Right lobe of liver (tissue), 6 donors: Measurements from ENCODE around the gene RIMBP2. TPM values are rescaled to one million over a fixed set of nuclear protein-coding genes. Genes with fewer than 3 reads are reported as not detected.

Experiments used
- ATAC-seq, 4 donors: fragments of 200-7000 bp; cut with Tn5 transposase; one replicate each; pipeline ENCODE4 v1.9.1; 2020; ENCODE audit warnings: mild to moderate bottlenecking in 4 of 4, moderate library complexity in 4 of 4
- DNase-seq, 3 donors: peaks; one replicate each; pipeline ENCODE4 v3.0.0-alpha.2; 2020
- H3K27ac ChIP-seq, 3 donors: fragments of 200-600 bp; one replicate each; pipeline ENCODE4 v1.8.0; 2022
- H3K27me3 ChIP-seq, 2 donors: fragments of 200-600 bp; one replicate each; pipeline ENCODE4 v1.8.0; 2022
- H3K36me3 ChIP-seq, 4 donors: fragments of 200-600 bp; sonication (generic) in 1 of 4; one replicate each; pipeline versions ENCODE4 v1.5.1 to v1.8.0; 2017 to 2022; ENCODE audit warnings: control low read depth in 1 of 4
- H3K4me1 ChIP-seq, 4 donors: fragments of 200-600 bp; sonication (generic) in 1 of 4; one replicate each; pipeline versions ENCODE4 v1.5.1 to v1.8.0; 2017 to 2022; ENCODE audit warnings: control low read depth in 1 of 4
- H3K4me3 ChIP-seq, 3 donors: fragments of 200-600 bp; one replicate each; pipeline ENCODE4 v1.8.0; 2022
- H3K9me3 ChIP-seq, 4 donors: fragments of 200-600 bp; sonication (generic) in 1 of 4; one replicate each; pipeline versions ENCODE4 v1.5.1 to v1.8.0; 2017 to 2022; ENCODE audit warnings: control low read depth in 1 of 4
- CTCF ChIP-seq, 4 donors: fragments of 200-600 bp in 3 of 4; fragments of 450-650 bp in 1 of 4; IDR thresholded peaks; one replicate each; pipeline versions ENCODE4 v1.5.1 to v1.8.0; 2016 to 2022; ENCODE audit warnings: antibody characterized with exemption in 4 of 4, mild to moderate bottlenecking in 2 of 4
- POLR2A ChIP-seq: fragments of 450-650 bp; IDR thresholded peaks from one replicate; pipeline ENCODE4 v1.6.1; 2017; ENCODE audit warnings: antibody characterized with exemption, mild to moderate bottlenecking
- WGBS: methylation state at CpG from one replicate; pipeline ENCODE4 v1.1.6; 2018; ENCODE audit warnings: low coverage, low lambda C conversion rate; ENCODE audit not compliant: insufficient coverage; ENCODE audit errors: missing lambda C conversion rate; 5-methylcytosine and 5-hydroxymethylcytosine counted together
- intact Hi-C, 2 donors: fragments of 100-400 bp; cut with DNase I; formaldehyde crosslinking; loops; one replicate each; pipeline versions ENCODE4 v1.11.2 to v1.14.1; 2022
- total RNA-seq, 6 experiments: library from RNA; depleted of rRNA in 2 of 6; stranded (reverse); fragments of >200 nt in 2 of 6; fragmentation: NEBNext Ultra II Directional in 3 of 6; extraction: Animal tissue kit (Norgen Biotek cat#: 25700) in 3 of 6; gene quantifications; one replicate each; pipeline versions ENCODE4 v1.1.0 to v1.2.4, GENCODE V29; 2016 to 2023
- donor health status: DM: no; HTN: yes; CAD: no.
- donor health status: DM: no; HTN: no; CAD: no.
- donor health status: DM: no; HTN: no; CAD: no.
- donor health status: DM: no; HTN: yes; CAD: no.
- donor health status: DM: no; HTN: yes; CAD: no.

Gene RIMBP2
- total RNA-seq, 6 experiments from 2014 or later: 0.04 to 0.19 TPM; not detected in 4

GRCh38 chr12:130375296-130376287, 340.5 kb downstream of the RIMBP2 start:
- no peak overlapping the region for H3K4me3 ChIP-seq
- no peak for ATAC-seq
- no peak overlapping the region for H3K27ac ChIP-seq
- no peak for DNase-seq
- intact Hi-C loops: no loop called here
- WGBS: 62% methylated on average over 9 of the region's 13 CpGs
- TF ChIP-seq POLR2A (no peak), CTCF (IDR thresholded peaks at IDR 0.05) (no peak)
- H3K27me3 ChIP-seq: peaks cover 0 to 4% of the 10 kb centered on the region in 2 donors
- no peaks in the 10 kb centered on the region for H3K9me3 ChIP-seq
- H3K36me3 ChIP-seq: no peaks in the 10 kb centered on the region
- H3K4me1 ChIP-seq: no peaks in the 10 kb centered on the region

GRCh38 chr12:130374083-130374482, 342.0 kb downstream of the RIMBP2 start:
- H3K4me3 ChIP-seq: no peak overlapping the region
- no peaks in the 10 kb centered on the region for H3K4me1 ChIP-seq
- H3K27ac ChIP-seq: no peak overlapping the region
- intact Hi-C loops: no loop called here
- DNase-seq (no peak), ATAC-seq (no peak)
- 79% methylated on average over 4 of the region's 4 CpGs for WGBS
- H3K27me3 ChIP-seq: peaks cover 0 to 4% of the 10 kb centered on the region in 2 donors
- H3K9me3 ChIP-seq: no peaks in the 10 kb centered on the region
- no peak for TF ChIP-seq POLR2A
- TF ChIP-seq CTCF (IDR thresholded peaks at IDR 0.05): no peak
- H3K36me3 ChIP-seq: no peaks in the 10 kb centered on the region

GRCh38 chr12:130372936-130373335, 343.2 kb downstream of the RIMBP2 start:
- Histone ChIP-seq H3K36me3 (no peaks in the 10 kb centered on the region), H3K27me3 (peaks cover 0 to 4% of the 10 kb centered on the region in 2 donors), H3K9me3 (no peaks in the 10 kb centered on the region), H3K4me3 (no peak overlapping the region), H3K4me1 (no peaks in the 10 kb centered on the region), H3K27ac (no peak overlapping the region)
- DNase-seq (no peak), ATAC-seq (no peak)
- WGBS: 55% methylated on average over 4 of the region's 4 CpGs
- intact Hi-C loops: no loop called here
- no peak for TF ChIP-seq CTCF (IDR thresholded peaks at IDR 0.05)
- no peak for TF ChIP-seq POLR2A

- TF ChIP-seq POLR2A (no peak), CTCF (IDR thresholded peaks at IDR 0.05) (no peak)
- ATAC-seq: no peak
- H3K27ac ChIP-seq: no peak overlapping the region
- peaks cover 0 to 4% of the 10 kb centered on the region in 2 donors for H3K27me3 ChIP-seq
- H3K4me1 ChIP-seq: no peaks in the 10 kb centered on the region
- intact Hi-C loops: no loop called here
- DNase-seq: no peak
- H3K9me3 ChIP-seq: no peaks in the 10 kb centered on the region
- no peak overlapping the region for H3K4me3 ChIP-seq
- H3K36me3 ChIP-seq: no peaks in the 10 kb centered on the region
- 14% methylated on average over 5 of the region's 5 CpGs for WGBS
These were observed 344.8 kb downstream of the RIMBP2 start for GRCh38 chr12:130371296-130371695.
